Measurements from ENCODE around the gene SPRR4. TPM values are rescaled to one million over a fixed set of nuclear protein-coding genes. Genes with fewer than 3 reads are reported as not detected.
A peak's percentile ranks its signal among the peaks of the same experiment; 100 is the strongest.

SPRR4 gene
- total and polyA plus RNA-seq, 8 donors = not detected

DNA sequence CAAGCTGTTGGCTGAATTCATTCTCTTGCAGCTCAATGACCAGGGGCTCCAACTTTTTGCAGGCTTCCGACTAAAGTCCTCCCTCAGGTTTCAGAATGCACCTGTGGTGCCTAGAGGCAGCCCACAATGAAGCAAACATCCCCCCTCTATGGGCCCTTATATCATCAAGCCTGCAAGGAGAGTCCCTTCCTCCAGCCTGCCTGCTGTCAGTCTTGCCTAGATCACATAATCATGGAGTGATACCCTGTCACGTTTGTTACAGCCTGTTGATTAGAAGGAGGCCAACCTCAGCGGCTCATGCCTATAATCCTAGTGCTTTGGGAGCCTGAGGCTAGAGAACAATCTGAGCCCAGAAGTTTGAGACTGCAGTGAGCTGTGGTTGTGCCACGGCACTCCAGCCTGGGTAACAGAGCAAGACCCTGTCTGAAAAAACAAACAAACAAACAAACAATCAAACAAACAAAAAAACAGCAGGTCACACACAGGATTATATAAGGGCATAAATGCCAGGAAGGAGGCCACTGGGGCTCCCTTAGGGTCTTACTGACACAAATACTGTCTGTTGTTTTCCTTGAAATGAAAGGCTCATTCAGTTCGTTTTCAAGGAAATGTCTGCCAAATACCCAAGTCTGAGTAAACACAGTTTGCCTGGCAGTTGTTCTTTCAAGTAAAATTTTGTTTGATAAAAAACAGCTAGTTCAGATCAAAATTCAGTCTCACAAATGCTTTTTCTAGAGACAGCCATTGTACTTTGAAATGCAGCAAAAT lies 26.4 kb downstream of the SPRR4 start:
- Histone ChIP-seq H3K36me3 (no peaks in the 10 kb centered on the region), H3K4me1 (no peaks in the 10 kb centered on the region), H3K4me3 (no peak overlapping the region), H3K27me3 (no peaks in the 10 kb centered on the region), H3K9me3 (peaks cover 0 to 8% (median 2%) of the 10 kb centered on the region in 4 donors), H3K27ac (no peak overlapping the region)
- intact Hi-C loops (cut with DNase I; ENCODE audit: low total_unique reads) = no loop called here
- DNase-seq = peak in 1 of 2 donors; percentile 36
- TF ChIP-seq, protein P1, sequence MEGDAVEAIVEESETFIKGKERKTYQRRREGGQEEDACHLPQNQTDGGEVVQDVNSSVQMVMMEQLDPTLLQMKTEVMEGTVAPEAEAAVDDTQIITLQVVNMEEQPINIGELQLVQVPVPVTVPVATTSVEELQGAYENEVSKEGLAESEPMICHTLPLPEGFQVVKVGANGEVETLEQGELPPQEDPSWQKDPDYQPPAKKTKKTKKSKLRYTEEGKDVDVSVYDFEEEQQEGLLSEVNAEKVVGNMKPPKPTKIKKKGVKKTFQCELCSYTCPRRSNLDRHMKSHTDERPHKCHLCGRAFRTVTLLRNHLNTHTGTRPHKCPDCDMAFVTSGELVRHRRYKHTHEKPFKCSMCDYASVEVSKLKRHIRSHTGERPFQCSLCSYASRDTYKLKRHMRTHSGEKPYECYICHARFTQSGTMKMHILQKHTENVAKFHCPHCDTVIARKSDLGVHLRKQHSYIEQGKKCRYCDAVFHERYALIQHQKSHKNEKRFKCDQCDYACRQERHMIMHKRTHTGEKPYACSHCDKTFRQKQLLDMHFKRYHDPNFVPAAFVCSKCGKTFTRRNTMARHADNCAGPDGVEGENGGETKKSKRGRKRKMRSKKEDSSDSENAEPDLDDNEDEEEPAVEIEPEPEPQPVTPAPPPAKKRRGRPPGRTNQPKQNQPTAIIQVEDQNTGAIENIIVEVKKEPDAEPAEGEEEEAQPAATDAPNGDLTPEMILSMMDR (IDR thresholded peaks at IDR 0.05) = no peak
- no peak for TF ChIP-seq POLR2AphosphoS5 (IDR thresholded peaks at IDR 0.05)
- TF ChIP-seq EP300 (IDR thresholded peaks at IDR 0.05) = no peak
- no peak for TF ChIP-seq POLR2A (IDR thresholded peaks at IDR 0.05)
- 19 to 26% (median 21%) methylated on average over 5 of the region's 5 CpGs for WGBS, 5 donors

DNA sequence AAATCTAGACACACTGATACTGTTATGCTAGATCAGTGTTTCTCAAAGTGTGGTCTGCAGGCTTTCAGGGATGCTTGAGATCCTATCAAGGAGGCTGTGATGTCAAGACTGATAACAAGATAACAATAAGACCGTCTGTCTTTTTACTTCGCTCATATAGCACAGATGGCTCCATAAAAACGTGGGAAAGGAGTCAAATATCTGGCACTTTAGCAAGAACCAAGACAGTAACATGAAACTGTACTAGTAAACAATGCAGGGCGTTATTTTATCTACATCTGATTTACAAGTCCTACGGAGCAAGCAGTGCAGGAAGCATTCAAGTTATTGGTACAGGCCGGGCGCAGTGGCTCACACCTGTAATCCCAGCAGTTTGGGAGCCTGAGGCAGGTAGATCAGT lies 27.5 kb downstream of the SPRR4 start:
- Histone ChIP-seq H3K4me3 (no peak overlapping the region), H3K27me3 (no peaks in the 10 kb centered on the region), H3K9me3 (peaks cover 0 to 8% (median 2%) of the 10 kb centered on the region in 4 donors), H3K36me3 (no peaks in the 10 kb centered on the region), H3K4me1 (no peaks in the 10 kb centered on the region), H3K27ac (no peak overlapping the region)
- no peak for DNase-seq
- intact Hi-C loops (cut with DNase I; ENCODE audit: low total_unique reads) = no loop called here
- no peak for TF ChIP-seq POLR2A (IDR thresholded peaks at IDR 0.05)
- TF ChIP-seq, protein P1 (IDR thresholded peaks at IDR 0.05) = no peak
- no peak for TF ChIP-seq EP300 (IDR thresholded peaks at IDR 0.05)
- TF ChIP-seq POLR2AphosphoS5 (IDR thresholded peaks at IDR 0.05) = no peak
- WGBS, 5 donors = 21 to 44% (median 35%) methylated on average over 7 of the region's 7 CpGs

DNA sequence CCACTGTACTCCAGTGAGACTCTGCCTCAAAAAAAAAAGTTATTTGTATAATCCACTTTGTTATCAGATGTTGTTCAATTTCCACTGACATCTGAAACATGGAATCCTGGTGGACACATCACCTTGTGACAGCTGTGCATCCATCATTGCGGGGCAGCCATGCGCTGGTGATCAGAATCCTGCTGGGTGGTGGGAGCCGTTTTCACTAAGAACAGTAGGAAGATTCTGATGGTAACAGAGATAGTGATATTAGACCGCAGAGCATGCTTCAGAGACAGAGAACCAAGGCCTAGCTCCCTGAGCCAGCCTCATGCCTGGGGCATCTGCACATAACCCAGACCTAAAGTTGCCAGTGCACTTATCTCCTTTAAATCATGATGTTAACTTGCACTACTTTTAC lies 28.0 kb downstream of the SPRR4 start:
- no peak for TF ChIP-seq EP300 (IDR thresholded peaks at IDR 0.05)
- TF ChIP-seq POLR2A (IDR thresholded peaks at IDR 0.05) = no peak
- TF ChIP-seq, protein P1 (IDR thresholded peaks at IDR 0.05) = no peak
- TF ChIP-seq POLR2AphosphoS5 (IDR thresholded peaks at IDR 0.05) = no peak
- DNase-seq = no peak
- H3K36me3 ChIP-seq = no peaks in the 10 kb centered on the region
- no peaks in the 10 kb centered on the region for H3K27me3 ChIP-seq
- peaks cover 0 to 8% (median 2%) of the 10 kb centered on the region in 4 donors for H3K9me3 ChIP-seq
- no peak overlapping the region for H3K27ac ChIP-seq
- WGBS, 5 donors = 73 to 87% (median 81%) methylated on average over 4 of the region's 4 CpGs
- no peaks in the 10 kb centered on the region for H3K4me1 ChIP-seq
- no peak overlapping the region for H3K4me3 ChIP-seq
- intact Hi-C loops (cut with DNase I; ENCODE audit: low total_unique reads) = no loop called here

DNA sequence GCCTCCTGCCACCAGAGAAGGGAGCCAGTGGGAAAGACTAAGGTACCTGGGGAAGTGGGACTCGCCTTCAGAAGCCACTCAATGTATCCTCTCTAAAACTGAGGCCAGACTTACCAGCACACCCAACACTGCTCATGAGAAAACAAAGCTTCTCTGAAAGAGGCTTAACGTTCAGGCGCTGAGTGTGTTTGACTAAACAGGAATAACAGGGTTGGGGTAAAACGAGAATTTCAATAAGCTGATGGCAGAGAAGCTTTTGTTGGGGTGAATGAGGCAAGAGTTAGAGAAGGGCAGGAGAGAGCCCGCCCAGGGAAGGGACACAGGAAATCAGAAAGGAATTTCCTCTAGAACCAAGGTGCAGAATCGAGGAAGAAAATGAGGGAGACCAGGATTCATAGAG lies 29.4 kb downstream of the SPRR4 start:
- Histone ChIP-seq H3K4me3 (no peak overlapping the region), H3K27ac (no peak overlapping the region), H3K4me1 (no peaks in the 10 kb centered on the region), H3K27me3 (no peaks in the 10 kb centered on the region), H3K9me3 (peaks cover 0 to 8% (median 2%) of the 10 kb centered on the region in 4 donors), H3K36me3 (no peaks in the 10 kb centered on the region)
- no peak for TF ChIP-seq POLR2A (IDR thresholded peaks at IDR 0.05)
- TF ChIP-seq POLR2AphosphoS5 (IDR thresholded peaks at IDR 0.05) = no peak
- TF ChIP-seq, protein P1 (IDR thresholded peaks at IDR 0.05) = no peak
- no peak for TF ChIP-seq EP300 (IDR thresholded peaks at IDR 0.05)
- intact Hi-C loops (cut with DNase I; ENCODE audit: low total_unique reads) = no loop called here
- DNase-seq = no peak
- WGBS, 5 donors = 55 to 74% (median 71%) methylated on average over 6 of the region's 6 CpGs

Measured in stomach (tissue), 9 donors.